ENCODE measurements around the gene KIF26B.

DNA sequence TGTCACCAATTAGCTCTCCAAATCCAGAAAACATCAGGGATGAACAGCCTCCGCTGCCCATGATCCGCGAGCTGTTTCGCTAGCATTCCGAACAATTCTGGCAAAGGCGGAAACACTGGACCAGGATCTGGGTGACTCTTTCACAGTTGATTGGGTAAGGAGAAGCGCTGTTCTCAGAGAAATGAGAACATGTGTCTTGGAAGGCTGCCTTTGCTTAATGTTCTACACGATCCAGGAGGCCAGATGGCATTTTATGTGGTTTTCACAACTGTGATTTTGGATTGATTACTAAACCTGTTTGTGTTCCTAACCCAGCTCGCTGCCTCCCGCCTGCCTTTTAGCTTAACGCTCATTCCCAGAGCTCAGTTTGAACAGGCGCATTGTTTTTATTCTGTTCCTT lies 144.0 kb downstream of the KIF26B start:
- TF ChIP-seq, protein P1, sequence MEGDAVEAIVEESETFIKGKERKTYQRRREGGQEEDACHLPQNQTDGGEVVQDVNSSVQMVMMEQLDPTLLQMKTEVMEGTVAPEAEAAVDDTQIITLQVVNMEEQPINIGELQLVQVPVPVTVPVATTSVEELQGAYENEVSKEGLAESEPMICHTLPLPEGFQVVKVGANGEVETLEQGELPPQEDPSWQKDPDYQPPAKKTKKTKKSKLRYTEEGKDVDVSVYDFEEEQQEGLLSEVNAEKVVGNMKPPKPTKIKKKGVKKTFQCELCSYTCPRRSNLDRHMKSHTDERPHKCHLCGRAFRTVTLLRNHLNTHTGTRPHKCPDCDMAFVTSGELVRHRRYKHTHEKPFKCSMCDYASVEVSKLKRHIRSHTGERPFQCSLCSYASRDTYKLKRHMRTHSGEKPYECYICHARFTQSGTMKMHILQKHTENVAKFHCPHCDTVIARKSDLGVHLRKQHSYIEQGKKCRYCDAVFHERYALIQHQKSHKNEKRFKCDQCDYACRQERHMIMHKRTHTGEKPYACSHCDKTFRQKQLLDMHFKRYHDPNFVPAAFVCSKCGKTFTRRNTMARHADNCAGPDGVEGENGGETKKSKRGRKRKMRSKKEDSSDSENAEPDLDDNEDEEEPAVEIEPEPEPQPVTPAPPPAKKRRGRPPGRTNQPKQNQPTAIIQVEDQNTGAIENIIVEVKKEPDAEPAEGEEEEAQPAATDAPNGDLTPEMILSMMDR (IDR thresholded peaks at IDR 0.05; ENCODE audit: low read depth, low read length), result no peak
- TF ChIP-seq, protein P2, sequence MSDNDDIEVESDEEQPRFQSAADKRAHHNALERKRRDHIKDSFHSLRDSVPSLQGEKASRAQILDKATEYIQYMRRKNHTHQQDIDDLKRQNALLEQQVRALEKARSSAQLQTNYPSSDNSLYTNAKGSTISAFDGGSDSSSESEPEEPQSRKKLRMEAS (IDR thresholded peaks at IDR 0.05; ENCODE audit: low read depth, low read length), result no peak

Data from NB4 (cell line).